NK-92 (cell line): ENCODE data around the gene FHAD1.

Source experiments
- DNase-seq: peaks from one replicate; lab custom pipeline; 2025; ENCODE audit not compliant: unreplicated experiment; lab: John Stamatoyannopoulos, UW

Gene FHAD1

GRCh38 chr1:15393475-15394257 is 146.6 kb downstream of the FHAD1 start:
- no peak for DNase-seq

- DNase-seq = no peak
These were observed 147.3 kb downstream of the FHAD1 start for GRCh38 chr1:15394258-15394690.

GRCh38 chr1:15397236-15397635 is 150.2 kb downstream of the FHAD1 start:
- no peak for DNase-seq

GRCh38 chr1:15399710-15400109 is 152.7 kb downstream of the FHAD1 start:
- DNase-seq = no peak

GRCh38 chr1:15400627-15401026 is 153.6 kb downstream of the FHAD1 start:
- DNase-seq = no peak

- no peak for DNase-seq
These were observed 154.5 kb downstream of the FHAD1 start for GRCh38 chr1:15401391-15402055.

- no peak for DNase-seq
These were observed 155.9 kb downstream of the FHAD1 start for GRCh38 chr1:15402809-15403450.

- no peak for DNase-seq
These were observed 157.0 kb downstream of the FHAD1 start for GRCh38 chr1:15403962-15404580.

GRCh38 chr1:15405106-15405850 is 158.3 kb downstream of the FHAD1 start:
- no peak for DNase-seq

GRCh38 chr1:15406614-15407559 is 159.9 kb downstream of the FHAD1 start:
- DNase-seq = no peak

GRCh38 chr1:15407580-15407979 is 160.6 kb downstream of the FHAD1 start:
- no peak for DNase-seq

GRCh38 chr1:15408890-15409387 is 161.9 kb downstream of the FHAD1 start:
- no peak for DNase-seq

- DNase-seq = peak; percentile 57
These were observed 162.6 kb downstream of the FHAD1 start, which contains the start of gene EFHD2 for GRCh38 chr1:15409388-15410222. Gene EFHD2, plus strand, starts transcription at chr1:15409888. Its CDS starts 84 bp downstream, at chr1:15409972.

- no peak for DNase-seq
These were observed 163.3 kb downstream of the FHAD1 start for GRCh38 chr1:15410223-15410883.

- DNase-seq = no peak
These were observed 163.8 kb downstream of the FHAD1 start for GRCh38 chr1:15410884-15411245.

GRCh38 chr1:15411593-15412137 is 164.6 kb downstream of the FHAD1 start:
- DNase-seq = no peak

GRCh38 chr1:15412175-15412800 is 165.3 kb downstream of the FHAD1 start:
- no peak for DNase-seq
